ENCODE results near the gene SSBP3.

SSBP3 gene

GRCh38 chr1:54371942-54372275, 34.3 kb downstream of the SSBP3 start:
- DNase-seq (ENCODE audit: low read depth in 2 of 2) = no peak

DNA sequence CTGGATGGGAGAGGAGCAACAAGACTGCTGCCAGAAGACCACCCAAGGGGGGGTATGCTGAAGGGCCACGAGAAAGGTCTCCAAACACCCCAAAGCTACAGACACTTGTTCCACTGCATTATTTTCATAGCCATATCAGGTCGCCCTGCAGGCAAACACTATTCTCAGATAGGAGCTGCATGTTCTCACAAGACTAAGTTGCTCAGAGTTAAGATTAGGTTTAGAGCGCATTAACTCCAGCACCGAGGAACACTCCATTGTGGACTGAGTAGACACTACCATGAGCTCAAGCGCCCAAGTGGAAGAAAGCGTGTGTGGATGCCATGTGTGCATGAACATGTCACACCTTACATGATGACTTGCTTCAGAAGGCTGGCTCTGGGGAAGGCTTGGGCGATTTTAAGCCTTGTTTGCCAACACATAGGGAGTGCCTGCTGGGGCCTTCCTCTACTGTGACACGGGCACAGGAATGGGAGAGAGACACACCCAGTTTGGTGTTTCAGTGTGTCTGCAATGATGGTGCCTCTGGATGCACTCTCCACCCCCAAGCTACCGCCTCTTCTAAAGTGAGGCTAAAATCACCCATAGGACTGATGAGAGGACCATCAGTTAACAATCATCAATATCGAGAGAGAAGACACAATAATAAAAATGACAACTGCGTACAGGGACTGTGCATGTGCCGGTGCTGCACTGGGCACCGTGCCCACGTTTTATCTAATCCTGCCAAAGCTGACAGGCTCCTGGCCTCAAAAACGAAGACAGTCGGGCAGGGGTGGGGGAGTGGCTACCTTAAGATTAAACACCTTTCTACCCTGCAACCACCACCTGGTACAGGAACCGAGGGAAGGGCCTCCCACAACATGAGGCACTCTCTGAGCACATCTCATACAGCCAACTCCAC, 34.9 kb downstream of the SSBP3 start:
- no peak for DNase-seq (ENCODE audit: low read depth in 2 of 2)

- DNase-seq (ENCODE audit: low read depth in 2 of 2) = no peak
These were observed 35.8 kb downstream of the SSBP3 start for GRCh38 chr1:54370287-54370989.

- DNase-seq (ENCODE audit: low read depth in 2 of 2) = no peak
These were observed 38.6 kb downstream of the SSBP3 start for GRCh38 chr1:54367613-54368012.

- DNase-seq (ENCODE audit: low read depth in 2 of 2) = no peak
These were observed 40.3 kb downstream of the SSBP3 start for GRCh38 chr1:54365847-54366246.

DNA sequence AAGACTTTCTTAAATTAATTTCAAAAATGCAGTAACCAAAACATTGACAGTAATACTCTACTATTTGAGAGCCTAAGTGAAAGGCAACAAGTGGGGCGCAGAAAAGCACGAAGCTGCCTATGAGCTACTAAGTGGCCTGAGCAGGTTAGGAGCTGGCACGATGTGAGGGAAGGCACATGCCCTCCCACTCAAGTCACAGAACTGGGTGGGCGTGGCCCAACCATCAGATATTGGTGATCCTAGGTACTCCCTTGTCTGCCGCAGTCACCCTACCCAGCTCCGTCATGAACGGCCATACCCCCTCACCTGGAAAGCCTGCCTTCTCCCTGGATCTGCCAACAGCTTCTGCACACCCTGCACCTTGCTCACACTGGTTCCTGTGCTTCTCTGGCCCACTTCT, 40.8 kb downstream of the SSBP3 start:
- DNase-seq (ENCODE audit: low read depth in 2 of 2) = no peak

DNA sequence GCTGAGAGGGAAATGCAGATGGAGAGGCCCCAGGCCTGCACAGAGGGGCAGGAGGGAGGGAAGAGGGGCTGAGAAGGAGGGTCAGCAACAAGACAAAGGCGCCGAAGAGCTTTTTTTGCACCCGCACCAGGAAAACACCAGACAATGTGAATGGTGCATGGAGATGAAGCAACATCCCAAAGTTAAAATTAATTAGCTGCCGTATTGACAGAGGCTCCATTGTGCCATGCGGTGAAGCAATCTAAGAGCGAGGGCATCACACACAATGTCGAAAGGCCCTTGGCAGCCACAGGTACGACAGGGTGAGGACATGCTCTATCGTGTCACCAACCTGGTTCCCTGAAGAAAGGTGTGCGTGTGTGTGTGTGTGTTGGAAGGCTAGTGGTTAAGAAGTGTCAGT, 41.2 kb downstream of the SSBP3 start:
- DNase-seq (ENCODE audit: low read depth in 2 of 2) = no peak

- DNase-seq (ENCODE audit: low read depth in 2 of 2) = no peak
These were observed 41.6 kb downstream of the SSBP3 start for GRCh38 chr1:54364582-54364981.

DNA sequence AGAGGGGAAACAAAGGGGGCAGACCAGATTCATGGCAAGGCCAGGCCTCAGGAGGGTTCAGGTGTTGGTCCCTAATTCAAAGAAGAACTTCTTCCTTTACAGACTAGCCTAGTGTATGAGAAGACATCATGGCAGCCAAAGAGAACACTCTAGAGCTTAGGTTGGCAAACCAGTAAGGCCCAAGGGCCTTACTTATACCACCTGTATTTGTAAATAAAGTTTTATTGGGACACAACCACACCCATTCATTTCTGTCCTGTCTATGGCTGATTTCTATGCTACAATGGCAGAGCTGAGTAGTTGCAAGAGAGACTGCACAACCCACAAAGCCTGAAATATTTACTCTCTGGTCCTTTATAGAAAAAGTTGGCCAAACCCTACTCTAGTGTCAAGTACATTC, 42.3 kb downstream of the SSBP3 start:
- no peak for DNase-seq (ENCODE audit: low read depth in 2 of 2)

DNA sequence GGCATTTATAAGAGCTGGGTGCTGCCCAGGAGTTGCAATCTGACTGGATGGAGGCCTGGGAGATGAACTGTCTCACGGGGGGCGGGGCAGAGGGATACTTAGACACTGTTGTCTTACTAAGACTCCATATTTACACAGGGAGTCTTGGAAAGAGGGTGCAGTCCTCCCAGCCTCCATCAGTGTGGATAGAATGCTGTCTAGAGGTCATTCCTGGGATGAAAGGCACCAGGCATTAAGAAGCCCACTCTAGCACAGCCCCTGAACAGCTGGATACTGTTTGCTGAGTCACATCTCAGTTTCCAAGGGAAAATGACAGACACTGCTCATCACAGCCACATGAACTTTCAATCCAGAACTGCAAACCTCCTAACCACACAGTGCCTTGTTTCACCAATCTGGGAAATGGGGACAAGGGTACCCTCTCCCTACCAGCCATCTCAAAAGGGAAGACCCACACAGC, 43.3 kb downstream of the SSBP3 start:
- DNase-seq (ENCODE audit: low read depth in 2 of 2) = no peak

GRCh38 chr1:54361342-54361741, 44.9 kb downstream of the SSBP3 start:
- no peak for DNase-seq (ENCODE audit: low read depth in 2 of 2)

DNA sequence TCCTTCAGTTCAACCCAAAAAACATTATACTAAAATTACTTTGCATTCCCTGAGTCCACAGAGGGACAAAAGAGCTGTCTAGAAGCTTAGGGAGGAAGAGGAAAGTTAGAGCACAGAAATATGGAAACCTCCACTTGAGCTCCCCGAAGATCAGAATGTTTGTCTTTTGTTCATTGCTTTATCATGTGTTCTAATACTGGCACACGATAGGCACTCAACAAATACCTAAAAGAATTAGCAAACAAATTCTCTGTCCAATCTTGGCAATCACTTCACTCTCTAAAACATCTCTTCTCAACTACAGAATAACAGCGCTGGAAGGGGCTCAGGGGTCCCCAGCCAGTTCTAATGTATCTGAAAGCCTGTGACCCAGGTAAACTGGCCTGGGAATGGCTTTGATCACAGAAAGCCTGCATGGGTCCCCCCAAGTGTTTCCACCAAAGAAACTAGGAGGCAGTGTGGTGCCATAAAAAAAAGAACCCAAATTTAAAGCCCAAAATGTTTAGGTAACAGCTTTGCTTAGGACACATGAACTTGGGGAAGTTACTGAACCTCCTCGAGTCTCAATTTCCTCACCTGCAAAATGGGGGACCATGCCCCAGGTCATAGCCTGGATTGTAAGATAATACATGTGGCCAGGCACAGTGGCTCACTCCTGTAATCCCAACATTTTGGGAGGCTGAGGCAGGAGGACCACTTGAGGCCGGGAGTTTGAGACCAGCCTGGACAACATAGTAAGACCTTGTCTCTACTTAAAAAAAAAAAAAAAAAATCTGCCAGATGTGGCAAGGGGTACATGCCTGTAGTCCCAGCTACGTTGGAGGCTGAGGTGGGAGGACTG, 45.8 kb downstream of the SSBP3 start:
- no peak for DNase-seq (ENCODE audit: low read depth in 2 of 2)

DNA sequence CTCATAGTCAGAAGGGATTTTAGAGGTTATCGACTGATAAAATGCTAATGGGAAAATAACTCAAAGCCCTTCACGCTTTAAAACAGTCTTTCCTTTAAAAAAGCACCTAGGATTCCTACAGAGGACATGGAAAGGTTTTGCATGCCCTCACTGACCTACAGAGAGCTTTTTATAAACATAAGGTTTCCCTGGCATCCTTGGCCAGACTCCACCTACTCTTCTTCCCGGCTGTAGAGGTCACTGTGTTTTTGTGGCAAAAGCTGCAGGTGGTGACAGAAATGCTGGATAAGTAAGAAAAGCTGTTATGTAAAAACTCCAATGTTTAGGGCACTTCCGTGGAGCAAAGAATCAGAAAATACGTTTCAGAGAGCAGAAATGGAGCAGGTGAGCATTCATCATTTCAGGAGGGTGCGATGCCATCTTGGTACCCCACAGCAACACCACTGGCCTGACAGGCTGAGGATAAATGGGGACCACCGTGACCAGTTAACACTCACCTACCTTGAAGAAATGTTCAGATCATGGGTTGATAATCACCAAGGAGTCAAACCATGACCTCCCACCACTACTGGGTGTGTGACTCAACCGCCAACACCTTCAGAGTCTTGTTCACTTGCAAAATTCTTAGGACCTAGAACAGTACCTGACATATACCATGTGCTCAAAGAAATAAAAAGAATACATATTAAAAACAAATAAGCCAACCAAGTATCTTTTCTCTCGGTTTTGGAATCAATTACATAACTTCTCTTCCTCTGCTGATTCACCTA, 46.6 kb downstream of the SSBP3 start:
- no peak for DNase-seq (ENCODE audit: low read depth in 2 of 2)

DNA sequence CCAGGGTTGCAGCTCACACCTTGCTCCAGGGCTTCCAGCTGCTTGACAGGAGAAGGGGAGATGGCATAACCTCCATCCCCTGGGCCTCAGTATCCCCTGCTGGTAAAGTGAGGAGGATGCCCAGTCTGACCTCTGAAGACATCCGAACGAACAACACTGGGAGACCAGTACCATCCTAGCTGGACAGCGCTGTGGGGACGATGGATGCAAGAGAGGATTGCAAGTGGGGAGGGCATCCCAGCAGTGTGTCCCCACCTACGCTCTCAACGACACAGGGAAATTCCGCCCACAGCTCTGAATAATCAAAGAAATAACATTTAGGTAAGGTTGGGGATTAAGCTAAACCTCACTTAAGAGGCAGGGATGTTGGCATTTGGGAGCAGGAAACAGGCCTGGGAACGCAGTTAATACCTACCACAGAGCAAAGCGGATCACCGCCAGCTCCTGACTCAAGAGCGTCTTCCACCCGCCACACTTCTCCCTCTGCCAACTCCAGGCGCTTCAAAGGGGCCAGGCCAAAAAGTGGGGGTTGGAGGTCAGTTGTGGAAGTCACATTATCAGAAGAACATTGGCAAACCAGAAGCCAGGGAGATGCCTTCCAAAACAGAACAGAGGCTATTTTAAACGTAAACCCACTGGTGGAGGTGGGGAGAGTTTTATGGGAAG, 47.6 kb downstream of the SSBP3 start:
- no peak for DNase-seq (ENCODE audit: low read depth in 2 of 2)

GRCh38 chr1:54357967-54358366, 48.2 kb downstream of the SSBP3 start:
- no peak for DNase-seq (ENCODE audit: low read depth in 2 of 2)

DNA sequence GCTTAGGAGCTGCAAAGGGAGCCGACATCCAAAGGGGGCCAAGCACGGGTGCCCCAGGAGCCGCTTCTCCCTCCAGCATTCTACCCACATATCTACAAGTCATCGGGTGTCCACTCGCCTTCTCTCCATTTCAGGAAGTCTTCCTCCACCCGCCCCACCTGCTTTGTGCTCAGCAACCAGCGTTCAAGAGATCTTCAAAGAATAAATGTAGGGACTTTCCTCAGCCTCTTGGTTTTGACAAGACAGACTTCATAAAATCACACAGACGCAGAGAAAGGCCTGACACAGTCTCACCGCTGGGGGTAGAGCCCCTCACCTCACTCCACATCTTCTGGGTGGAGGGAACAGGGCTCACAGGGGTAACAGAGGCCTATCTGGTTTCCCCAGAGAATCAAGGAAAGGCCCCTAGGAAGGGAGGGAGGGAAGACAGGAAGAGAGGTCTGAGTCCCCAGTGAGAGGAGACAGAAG, 49.5 kb downstream of the SSBP3 start:
- no peak for DNase-seq (ENCODE audit: low read depth in 2 of 2)

GRCh38 chr1:54355931-54356679, 50.1 kb downstream of the SSBP3 start:
- DNase-seq (ENCODE audit: low read depth in 2 of 2) = no peak

GRCh38 chr1:54354899-54355298, 51.3 kb downstream of the SSBP3 start:
- no peak for DNase-seq (ENCODE audit: low read depth in 2 of 2)

DNA sequence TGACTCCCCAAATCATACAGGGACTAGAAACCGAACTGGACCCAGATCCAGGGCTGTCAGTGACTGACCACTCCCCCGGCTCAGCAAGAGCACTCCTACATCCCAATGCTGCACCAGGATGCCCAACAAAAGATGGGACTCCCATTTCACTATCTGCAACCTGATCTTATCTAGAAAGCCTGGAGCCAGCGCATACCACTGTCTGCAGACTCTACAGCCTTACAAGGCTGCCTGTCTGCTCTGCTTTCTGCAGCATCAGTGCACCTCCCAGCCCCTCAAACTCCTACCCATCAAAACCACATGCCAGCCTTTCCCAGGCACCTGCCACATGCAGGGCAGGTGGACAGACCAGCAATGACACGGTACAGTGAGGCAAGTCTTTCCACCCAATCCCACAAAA, 52.2 kb downstream of the SSBP3 start:
- no peak for DNase-seq (ENCODE audit: low read depth in 2 of 2)

DNA sequence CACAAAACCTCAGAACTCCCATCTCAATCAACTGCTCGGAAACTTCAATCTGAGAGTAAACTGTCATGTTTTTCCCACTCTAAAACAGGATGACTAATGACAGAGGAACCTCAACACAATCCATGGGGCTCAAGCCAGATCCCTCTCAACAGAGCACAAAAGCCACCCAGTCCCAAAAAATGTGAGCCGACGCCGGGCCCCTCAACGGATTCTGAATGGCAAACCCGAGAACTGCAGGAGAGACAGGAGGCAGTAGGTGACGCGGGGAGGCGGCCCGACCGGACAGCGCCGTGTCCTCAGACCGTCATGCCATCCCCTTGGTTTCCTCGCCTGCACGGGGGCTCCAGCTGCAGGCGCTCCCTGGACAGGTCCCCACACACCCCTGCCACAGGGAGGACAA, 53.4 kb downstream of the SSBP3 start:
- no peak for DNase-seq (ENCODE audit: low read depth in 2 of 2)
